ENCODE results near the gene MBD3L2.
"Not testable (repeated sequence)": the region's sequence is repeated elsewhere in the genome, so short reads cannot be mapped to it uniquely, and the experiment has no call there.

MBD3L2 gene

DNA sequence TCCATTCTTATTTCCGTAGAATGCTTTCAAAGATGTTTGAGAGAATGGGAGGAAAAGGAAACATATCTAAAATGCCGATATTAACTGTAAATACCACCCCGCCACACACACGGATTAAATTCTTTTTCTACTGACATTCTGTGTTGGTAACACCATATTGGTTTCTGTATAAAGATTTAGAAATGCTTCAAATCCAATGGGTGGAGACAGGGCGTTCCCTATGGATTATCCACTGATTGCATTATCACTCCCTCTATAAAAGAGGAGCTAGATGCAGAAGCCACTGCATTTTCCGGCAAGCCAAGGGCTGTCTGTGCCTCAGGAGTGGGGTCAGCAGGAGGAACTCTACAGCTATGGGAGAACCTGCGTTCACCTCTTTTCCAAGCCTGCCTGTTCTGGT is at the start of gene MBD3L2:
MBD3L2 (plus strand) TSS at position 301 of the 400 bp plus-strand sequence; CDS start at position 354, 53 bp downstream.
- DNase-seq = not testable (repeated sequence)

DNA sequence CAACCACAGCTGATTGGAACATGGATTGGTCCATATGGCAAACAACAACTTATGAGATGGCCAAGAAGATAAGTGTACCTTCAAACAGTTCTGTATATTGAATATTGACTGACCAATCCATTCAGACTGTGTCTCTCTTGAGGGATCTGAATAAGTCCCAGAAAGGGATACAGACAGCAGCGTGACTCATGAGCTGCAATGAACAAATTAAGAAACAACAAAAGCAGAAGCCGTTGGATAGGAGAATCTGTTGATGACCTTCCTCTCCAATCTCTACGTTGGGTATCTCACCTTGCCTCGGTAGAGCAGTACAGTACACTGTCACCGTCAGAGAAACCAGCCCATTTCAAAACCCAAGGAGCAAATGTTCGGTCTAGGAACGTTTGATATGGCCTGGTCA is 49.2 kb upstream of the MBD3L2 start:
- DNase-seq = no peak

DNA sequence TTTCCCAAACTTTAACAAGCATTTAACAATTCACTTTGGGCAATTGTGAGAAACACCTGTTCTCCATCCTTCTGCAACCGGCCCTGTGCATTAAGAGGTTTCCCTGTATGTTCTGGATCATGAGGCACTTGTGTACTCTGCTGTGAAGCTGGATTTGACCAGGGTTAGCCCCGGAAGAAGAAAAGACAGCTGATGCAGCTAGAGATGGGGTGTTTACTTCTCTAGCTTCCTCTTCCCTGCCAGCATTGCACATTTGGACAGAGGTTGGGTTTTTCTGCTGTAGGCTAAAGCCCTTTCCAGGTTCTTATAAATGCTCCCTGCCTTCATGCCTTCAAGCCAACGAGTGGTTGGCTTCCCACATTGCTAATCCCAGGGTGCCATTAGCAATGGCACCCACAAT is 48.8 kb upstream of the MBD3L2 start:
- no peak for DNase-seq

DNA sequence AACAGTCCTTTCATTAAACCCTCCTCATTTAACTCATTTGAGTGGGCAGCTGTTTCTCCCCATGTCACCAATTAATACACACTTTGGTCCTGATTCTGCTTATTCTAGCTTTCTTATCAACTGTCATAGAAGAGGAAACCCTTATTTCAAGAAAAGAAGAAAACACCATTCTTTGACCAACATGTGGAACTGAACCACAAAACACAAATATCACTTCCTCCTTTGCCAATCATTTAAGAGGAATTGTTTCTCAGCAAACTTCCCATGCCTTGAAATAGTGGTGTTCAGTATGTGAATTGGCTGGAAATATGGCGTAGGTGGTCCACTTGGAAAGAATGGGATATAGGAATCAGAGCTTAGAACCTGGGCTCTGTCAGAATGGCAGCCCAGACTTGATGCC is 48.3 kb upstream of the MBD3L2 start:
- DNase-seq = no peak

DNA sequence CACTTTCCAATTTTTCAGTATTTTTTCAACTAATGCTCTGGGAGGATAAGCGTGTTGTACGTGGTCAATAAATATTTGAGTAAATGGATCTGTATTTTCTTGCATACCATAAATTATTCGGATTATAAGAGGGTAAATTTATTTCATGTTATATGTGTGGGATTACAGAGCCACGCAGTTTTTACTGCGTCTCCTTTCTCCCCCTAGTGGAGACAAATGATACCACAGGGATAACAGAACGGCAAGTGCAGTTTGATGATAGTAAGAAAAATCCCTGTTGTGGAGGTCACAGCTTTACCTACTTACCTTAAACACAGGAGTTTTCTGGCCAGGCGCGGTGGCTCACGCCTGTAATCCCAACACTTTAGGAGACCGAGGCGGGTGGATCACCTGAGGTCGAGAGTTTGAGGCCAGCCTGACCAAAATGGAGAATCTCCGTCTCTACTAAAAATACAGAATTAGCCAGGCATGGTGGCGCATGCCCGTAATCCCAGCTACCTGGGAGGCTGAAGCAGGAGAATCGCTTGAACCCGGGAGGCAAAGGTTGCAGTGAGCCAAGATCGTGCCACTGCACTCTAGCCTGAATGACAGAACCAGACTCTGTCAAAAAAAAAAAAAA is 44.7 kb upstream of the MBD3L2 start:
- DNase-seq = peak; percentile 31

DNA sequence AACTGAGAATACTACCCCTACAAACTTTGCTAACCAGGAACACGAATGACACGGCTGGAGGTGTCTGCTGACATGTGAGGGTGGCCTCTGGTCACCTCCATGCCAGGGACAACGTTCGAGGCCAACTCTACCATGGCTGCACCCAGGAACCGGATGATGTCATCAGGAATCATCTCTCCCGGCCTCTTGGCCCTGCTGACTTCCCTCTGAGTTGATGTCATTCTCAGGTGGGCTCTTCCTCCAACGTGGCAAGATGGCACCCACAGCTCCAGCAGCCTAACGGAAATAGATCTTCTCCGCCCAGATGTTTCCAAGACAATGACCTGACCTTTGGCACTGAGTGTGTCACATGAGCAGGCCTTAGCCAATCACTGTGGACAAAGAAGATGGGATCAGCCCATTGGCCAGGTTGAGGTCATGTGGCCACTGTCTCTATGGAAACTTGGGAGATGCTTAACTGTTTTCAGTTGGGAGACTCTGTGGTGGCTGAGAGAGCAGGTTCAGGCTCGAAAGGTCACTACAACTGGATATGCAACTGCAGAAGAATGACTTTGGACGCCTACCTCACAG is 42.9 kb upstream of the MBD3L2 start:
- no peak for DNase-seq

DNA sequence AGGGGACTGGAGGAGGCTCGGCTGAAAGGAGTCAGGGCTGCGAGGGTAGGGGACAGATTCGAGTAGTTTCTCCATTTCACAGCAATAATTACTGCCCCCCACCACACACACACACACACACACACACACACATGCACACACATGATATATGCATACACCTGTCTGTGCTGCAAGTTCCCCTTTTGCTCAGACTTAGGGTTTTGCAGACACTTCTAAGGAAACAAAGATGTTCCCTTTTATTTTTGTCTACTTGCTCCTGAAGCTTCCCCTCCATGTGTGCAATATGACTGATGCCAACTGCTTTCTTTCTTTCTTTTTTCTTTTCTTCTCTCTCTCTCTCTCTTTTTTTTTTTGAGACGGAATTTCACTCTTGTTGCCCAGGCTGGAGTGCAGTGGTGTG is 41.3 kb upstream of the MBD3L2 start:
- DNase-seq = no peak

DNA sequence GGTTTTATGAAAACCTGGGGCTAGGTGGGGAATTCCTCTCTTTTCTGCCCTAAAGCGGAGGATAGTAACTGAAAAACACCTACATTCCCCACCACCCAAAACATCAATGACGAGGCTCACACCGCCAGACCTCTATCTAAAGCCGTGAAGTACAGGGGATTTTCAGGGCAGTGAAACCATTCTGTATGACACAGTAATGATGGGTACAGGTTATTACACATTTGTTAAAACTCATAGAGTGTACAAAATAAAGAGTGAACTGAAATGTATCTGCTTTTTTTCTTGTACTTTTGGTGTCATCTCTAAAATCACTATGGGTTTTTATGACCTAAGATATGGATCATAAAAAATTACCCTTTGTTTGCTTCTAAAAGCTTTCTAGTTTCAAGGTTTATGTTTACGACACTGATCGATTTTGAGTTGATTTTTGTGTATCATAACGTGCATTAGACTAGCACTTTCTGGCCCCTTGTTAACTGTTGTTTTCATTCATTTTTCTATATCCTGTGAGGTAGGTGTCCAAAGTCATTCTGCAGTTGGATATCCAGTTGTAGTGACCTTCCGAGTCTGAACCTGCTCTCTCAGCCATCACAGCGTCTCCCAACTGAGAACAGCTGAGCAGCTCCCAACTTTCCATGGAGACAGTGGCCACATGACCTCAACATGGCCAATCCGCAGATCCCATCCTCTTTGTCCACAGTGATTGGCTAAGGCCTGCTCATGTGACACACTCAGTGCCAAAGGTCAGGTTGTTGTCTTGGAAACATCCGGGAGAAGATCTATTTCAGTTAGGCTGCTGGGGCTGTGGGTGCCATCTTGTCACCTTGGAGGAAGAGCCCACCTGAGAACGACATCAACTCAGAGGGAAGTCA is 38.2 kb upstream of the MBD3L2 start:
- DNase-seq = no peak

DNA sequence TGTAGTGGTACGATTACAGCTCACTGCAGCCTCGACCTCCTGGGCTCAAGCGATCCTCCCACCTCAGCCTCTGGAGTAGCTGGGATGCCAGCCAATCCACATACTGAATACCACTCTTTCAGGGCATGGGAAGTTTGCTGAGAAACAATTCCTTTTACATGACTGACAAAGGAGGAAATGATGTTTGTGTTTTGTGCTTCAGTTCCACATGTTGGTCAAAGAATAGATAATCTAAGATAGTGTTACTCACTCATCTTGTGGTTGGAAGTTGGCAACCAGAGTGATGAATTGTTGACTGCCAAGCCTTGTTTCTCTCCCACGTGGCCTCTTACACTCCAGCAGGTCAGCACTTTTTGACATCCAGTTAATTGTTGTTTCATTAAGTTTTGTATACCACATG is 35.4 kb upstream of the MBD3L2 start:
- DNase-seq = no peak

DNA sequence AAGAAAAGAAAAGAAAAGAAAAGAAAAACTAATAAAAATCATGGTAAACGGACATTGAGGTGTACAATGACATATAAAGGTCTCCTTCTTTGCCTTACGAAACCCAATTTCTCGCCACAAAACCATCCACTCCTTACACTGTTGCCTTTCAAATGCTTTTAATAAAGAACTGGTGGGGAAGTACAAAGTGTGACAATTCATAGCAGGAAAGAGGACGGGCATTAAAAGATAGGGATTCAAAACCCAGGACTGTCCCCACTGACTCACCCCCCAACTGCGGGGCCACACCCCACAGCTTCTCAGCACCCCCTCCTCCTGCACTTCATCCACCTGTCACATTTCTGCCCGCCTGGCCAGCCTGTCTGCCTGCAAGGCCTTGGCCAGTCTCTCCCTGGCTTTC is 30.3 kb upstream of the MBD3L2 start:
- no peak for DNase-seq

DNA sequence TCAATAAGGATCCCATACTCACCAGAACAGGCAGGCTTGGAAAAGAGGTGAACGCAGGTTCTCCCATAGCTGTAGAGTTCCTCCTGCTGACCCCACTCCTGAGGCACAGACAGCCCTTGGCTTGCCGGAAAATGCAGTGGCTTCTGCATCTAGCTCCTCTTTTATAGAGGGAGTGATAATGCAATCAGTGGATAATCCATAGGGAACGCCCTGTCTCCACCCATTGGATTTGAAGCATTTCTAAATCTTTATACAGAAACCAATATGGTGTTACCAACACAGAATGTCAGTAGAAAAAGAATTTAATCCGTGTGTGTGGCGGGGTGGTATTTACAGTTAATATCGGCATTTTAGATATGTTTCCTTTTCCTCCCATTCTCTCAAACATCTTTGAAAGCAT is 27.8 kb upstream of the MBD3L2 start, which contains the start of gene MBD3L2B:
MBD3L2B (minus strand) TSS at position 101 of the 400 bp plus-strand sequence; CDS start at position 67, 34 bp downstream.
- not testable (repeated sequence) for DNase-seq

DNA sequence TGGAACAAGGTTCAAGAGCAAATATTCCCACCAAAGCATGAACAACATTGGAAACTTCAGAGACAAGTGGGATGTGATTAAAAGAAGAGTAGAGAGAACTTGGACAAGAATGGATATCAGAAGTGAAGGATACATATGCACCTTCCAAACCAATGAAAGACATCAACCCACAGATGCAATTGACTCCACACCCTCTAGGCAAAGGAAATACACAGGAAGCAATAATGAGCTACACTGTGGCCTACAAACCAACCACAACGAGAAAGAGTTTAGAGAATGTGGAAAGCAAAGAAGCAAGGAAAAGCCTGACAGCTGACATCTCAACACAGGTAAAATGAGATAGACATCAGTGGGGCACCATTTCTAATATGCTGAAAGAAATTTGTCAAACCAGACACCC is 20.3 kb upstream of the MBD3L2 start:
- DNase-seq = not testable (repeated sequence)

DNA sequence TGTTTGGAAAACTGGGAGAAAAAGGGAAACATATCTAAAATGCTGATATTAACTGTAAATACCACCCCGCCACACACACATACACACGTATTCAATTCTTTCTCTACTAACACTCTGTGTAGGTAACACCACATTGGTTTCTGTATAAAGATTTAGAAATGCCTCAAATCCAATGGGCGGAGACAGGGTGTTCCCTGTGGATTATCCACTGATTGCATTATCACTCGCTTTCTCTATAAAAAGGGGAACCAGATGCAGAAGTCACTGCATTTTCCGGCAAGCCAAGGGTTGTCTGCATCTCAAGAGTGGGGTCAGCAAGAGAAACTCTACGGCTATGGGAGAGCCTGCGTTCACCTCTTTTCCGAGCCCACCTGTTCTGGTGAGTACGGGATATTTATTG is 18.8 kb upstream of the MBD3L2 start, which contains the start of gene MBD3L5:
MBD3L5 (plus strand) TSS at position 301 of the 400 bp plus-strand sequence; CDS start at position 335, 34 bp downstream.
- not testable (repeated sequence) for DNase-seq

DNA sequence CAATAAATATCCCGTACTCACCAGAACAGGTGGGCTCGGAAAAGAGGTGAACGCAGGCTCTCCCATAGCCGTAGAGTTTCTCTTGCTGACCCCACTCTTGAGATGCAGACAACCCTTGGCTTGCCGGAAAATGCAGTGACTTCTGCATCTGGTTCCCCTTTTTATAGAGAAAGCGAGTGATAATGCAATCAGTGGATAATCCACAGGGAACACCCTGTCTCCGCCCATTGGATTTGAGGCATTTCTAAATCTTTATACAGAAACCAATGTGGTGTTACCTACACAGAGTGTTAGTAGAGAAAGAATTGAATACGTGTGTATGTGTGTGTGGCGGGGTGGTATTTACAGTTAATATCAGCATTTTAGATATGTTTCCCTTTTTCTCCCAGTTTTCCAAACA is 9.0 kb upstream of the MBD3L2 start, which contains the start of gene MBD3L4:
MBD3L4 (minus strand) TSS at position 101 of the 400 bp plus-strand sequence; CDS start at position 66, 35 bp downstream.
- not testable (repeated sequence) for DNase-seq

DNA sequence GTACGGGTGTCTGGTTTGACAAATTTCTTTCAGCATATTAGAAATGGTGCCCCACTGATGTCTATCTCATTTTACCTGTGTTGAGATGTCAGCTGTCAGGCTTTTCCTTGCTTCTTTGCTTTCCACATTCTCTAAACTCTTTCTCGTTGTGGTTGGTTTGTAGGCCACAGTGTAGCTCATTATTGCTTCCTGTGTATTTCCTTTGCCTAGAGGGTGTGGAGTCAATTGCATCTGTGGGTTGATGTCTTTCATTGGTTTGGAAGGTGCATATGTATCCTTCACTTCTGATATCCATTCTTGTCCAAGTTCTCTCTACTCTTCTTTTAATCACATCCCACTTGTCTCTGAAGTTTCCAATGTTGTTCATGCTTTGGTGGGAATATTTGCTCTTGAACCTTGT is 7.6 kb upstream of the MBD3L2 start:
- not testable (repeated sequence) for DNase-seq

DNA sequence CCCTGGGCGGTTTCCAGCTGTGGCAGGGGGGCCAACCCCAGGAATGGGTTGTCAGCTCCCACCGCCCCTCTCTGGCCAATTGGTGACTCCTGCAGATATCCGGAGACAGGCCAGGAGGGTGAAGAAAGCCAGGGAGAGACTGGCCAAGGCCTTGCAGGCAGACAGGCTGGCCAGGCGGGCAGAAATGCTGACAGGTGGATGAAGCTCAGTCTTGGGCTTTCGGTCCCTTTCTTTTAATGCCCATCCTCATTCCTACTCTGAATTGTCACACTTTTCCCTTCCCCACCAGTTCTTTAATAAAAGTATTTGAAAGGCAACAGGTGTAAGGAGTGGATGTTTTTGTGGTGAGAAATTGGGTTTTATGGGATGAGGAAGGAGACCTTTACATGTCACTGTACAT is 2.3 kb downstream of the MBD3L2 start:
- not testable (repeated sequence) for DNase-seq

DNA sequence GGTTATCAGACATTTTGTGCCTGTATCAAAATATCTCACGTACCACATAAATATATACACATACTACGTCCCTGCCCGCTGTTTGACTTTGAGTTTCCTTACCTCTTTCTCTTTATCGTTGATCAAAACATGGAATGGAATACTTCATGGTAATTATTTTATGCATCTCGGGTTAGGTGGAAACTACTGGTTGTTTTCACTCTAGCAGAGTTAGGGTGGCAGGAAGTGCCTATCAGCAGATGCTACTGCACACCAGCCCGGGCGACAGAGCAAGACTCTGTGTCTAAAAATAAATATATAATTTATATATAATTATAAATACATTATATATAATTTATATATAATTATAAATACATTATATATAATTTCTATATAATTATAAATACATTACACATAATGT is 3.8 kb downstream of the MBD3L2 start:
- not testable (repeated sequence) for DNase-seq

DNA sequence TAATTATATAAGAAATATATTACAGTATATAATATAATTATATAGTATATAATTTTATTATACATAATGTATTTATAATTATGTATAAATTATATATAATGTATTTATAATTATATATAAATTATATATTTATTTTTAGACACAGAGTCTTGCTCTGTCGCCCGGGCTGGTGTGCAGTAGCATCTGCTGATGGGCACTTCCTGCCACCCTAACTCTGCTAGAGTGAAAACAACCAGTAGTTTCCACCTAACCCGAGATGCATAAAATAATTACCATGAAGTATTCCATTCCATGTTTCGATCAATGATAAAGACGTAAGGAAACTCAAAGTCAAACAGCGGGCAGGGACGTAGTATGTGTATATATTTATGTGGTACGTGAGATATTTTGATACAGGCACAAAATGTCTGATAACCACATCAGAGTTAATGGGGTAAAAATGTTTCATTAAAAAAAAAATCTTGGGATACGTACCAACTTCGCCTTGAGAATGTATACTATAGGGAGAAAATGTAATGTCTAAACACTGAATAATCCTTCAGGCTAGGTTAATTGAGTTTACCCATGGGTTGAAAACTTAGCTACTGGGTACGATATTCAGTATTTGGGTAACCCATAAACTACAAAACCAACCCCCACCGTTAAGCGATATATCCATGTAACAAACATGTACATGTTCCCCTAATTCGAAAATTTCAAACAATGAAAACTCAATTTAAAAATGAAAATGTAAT is 5.7 kb downstream of the MBD3L2 start:
- DNase-seq = not testable (repeated sequence)

DNA sequence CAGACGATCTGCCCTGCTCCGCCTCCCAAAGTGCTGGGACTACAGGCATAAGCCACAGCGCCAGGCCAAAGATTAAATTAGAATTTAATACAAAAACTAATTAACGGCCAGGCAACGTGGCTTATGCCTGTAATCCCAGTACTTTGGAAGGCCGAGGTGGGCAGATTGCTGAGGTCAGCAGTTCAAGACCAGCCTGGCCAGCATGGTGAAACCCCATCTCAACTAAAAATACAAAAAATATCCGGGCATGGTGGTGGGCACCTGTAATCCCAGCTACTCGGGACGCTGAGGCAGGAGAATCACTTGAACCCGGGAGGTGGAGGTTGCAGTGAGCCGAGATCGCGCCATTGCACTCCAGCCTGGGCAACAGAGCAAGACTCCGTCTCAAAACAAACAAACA is 6.6 kb downstream of the MBD3L2 start:
- DNase-seq = not testable (repeated sequence)

DNA sequence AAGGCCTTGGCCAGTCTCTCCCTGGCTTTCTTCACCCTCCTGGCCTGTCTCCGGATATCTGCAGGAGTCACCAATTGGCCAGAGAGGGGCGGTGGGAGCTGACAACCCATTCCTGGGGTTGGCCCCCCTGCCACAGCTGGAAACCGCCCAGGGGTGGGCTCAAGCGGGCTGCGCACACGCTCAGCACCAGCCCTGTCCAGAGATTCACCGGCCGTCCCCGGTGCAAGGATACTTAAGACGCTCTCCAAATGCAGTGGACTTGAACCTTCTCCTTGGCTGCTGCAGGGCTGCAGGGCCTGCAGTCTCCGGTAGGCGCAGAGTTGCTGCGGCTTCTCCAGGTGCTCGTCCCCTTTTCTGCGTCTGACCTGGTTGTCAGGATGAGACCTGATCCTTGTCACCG is 7.2 kb downstream of the MBD3L2 start:
- DNase-seq = not testable (repeated sequence)

DNA sequence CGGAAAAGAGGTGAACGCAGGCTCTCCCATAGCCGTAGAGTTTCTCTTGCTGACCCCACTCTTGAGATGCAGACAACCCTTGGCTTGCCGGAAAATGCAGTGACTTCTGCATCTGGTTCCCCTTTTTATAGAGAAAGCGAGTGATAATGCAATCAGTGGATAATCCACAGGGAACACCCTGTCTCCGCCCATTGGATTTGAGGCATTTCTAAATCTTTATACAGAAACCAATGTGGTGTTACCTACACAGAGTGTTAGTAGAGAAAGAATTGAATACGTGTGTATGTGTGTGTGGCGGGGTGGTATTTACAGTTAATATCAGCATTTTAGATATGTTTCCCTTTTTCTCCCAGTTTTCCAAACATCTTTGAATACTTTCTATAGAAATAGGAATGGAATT is 9.5 kb downstream of the MBD3L2 start, which contains the start of gene MBD3L3:
MBD3L3 (minus strand) TSS at position 101 of the 400 bp plus-strand sequence; CDS start at position 30, 71 bp downstream.
- DNase-seq = not testable (repeated sequence)

DNA sequence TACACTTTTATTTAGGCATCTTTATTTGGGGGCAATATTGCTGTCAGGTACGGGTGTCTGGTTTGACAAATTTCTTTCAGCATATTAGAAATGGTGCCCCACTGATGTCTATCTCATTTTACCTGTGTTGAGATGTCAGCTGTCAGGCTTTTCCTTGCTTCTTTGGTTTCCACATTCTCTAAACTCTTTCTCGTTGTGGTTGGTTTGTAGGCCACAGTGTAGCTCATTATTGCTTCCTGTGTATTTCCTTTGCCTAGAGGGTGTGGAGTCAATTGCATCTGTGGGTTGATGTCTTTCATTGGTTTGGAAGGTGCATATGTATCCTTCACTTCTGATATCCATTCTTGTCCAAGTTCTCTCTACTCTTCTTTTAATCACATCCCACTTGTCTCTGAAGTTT is 10.9 kb downstream of the MBD3L2 start:
- DNase-seq = not testable (repeated sequence)

DNA sequence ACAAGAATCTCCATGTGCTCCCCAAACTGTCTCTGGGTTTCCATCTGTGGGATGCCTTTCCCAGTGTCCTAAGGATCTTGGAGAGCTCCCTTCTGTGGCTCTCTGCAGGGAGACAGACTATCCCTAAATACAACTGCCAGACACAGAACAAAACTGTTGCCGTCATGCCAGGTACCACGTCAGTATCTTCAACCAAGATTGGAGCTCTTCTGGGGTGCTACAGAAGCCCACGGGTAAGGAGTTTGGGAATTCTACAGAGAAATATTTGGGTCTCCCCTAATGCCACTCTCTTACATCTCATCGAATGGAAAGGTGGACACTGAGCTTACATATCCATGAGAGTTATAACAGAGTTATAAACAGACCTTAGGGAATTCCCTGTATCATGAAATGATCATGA is 14.2 kb downstream of the MBD3L2 start:
- DNase-seq = no peak

Measured in NCI-H2171 (cell line).